Sigmoid colon (tissue), 3 donors: ENCODE measurements around the gene ITK.

ENCODE experiments used
- CTCF ChIP-seq, 4 experiments: fragments of 450-650 bp in 3 of 4; fragments of 200-600 bp in 1 of 4; IDR thresholded peaks; one replicate each; pipeline ENCODE4 v1.5.1; 2016 to 2019; ENCODE audit warnings: antibody characterized with exemption in 4 of 4, mild to moderate bottlenecking in 3 of 4, moderate library complexity in 2 of 4
- POLR2A ChIP-seq, 2 donors: fragments of 450-650 bp; IDR thresholded peaks; one replicate each; pipeline ENCODE4 v1.6.1; 2016; ENCODE audit warnings: antibody characterized with exemption in 2 of 2, mild to moderate bottlenecking in 2 of 2, moderate library complexity in 2 of 2

GRCh38 chr5:157172403-157172802 is 8.2 kb upstream of the ITK start:
- TF ChIP-seq CTCF (IDR thresholded peaks at IDR 0.05) = no peak
- TF ChIP-seq POLR2A (IDR thresholded peaks at IDR 0.05) = no peak
